GM12801 (cell line): Measurements from ENCODE around the gene B4GALT7.

Source experiments
- TF ChIP-seq, protein P1 (sequence below): IDR thresholded peaks from one replicate; pipeline ENCODE4 v1.5.1; 2011; ENCODE audit warnings: control low read depth; ENCODE audit not compliant: insufficient read length; ENCODE audit errors: extremely low read depth

B4GALT7 gene

DNA sequence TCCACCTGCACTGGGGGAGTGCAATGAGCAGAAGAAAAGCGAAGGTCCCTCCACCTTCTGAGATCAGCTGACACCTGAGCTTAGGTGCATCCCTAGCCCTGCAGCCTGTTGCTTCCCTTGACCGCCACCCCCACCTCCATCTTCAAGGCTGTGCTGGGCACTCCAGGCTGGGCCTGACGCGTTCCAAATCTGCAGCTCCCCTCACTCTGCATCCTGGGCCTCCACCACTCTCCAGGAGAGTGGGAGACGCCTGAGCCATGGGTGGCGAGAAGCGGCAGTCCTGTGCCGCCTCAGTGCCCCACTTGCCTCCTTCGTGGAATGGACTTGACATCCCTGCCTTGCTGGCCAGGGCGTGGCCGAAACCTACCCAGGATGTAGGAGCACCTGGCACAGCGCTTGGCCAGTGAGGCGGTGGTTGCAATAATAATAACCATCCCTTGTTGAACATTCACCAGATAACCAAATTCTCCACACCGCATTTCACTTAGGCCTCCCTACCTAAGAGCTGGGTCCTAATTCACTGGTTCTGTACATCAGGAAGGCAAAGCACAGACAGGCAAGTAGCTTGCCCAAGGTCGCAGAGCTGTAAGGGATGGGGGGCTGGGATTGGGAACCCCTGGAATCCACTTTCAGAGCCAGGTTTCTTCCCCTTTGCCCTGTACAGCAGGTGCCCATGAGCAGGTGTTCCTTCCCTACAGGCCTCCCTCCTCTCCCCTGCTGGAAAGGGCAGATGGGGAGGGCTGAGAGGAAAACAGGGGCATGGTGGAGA, 11.7 kb downstream of the B4GALT7 start:
- TF ChIP-seq, protein P1, sequence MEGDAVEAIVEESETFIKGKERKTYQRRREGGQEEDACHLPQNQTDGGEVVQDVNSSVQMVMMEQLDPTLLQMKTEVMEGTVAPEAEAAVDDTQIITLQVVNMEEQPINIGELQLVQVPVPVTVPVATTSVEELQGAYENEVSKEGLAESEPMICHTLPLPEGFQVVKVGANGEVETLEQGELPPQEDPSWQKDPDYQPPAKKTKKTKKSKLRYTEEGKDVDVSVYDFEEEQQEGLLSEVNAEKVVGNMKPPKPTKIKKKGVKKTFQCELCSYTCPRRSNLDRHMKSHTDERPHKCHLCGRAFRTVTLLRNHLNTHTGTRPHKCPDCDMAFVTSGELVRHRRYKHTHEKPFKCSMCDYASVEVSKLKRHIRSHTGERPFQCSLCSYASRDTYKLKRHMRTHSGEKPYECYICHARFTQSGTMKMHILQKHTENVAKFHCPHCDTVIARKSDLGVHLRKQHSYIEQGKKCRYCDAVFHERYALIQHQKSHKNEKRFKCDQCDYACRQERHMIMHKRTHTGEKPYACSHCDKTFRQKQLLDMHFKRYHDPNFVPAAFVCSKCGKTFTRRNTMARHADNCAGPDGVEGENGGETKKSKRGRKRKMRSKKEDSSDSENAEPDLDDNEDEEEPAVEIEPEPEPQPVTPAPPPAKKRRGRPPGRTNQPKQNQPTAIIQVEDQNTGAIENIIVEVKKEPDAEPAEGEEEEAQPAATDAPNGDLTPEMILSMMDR, result no peak

DNA sequence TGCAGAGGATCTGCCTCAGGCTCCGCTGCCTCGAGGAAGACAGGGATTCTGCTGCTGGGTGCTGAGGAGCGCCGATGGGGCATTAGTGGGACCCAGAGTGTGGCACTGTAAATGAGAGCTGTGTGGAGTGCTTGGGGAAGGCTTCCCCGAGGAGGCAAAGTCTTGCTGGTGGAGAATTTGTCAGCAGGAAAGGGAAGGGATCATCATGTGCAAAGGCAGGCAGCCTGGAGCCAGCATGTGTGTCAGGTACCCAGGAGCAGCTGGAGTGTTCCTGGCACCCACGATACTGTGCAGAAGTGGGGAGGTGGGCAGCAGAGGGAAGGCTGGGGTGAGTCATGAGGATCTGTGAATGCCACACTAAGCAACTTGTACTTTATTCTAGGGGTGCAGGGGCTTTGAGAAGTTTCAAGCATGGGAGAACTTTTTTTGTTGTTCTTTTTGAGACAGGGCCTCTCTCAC, 12.3 kb downstream of the B4GALT7 start:
- TF ChIP-seq, protein P1, result no peak

DNA sequence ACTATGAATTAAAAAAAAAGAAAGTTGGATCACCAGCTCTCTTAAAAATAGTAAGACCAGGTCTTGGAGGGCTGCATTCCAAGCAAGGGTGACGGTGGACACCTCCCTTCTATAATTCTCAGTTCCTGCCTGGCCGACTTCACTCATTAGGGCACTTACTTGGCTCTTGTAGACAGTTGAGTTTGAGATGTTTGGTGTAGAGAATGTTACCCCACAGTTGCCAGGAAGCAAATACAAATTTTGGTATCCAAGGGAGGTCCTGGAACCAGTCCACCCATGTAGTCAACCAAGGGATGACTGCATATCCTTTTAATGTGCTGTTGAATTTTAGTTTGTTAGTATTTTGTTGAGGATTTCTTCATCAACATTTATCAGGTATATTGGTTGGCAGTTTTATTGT, 20.6 kb downstream of the B4GALT7 start:
- TF ChIP-seq, protein P1, result no peak
